DMS153 treated with DMSO at 0.1 percent for 48 hours (cell line): ENCODE measurements around the gene CALML6.

Experiments used
- DNase-seq: peaks from one replicate; lab custom pipeline; 2025; ENCODE audit not compliant: unreplicated experiment; lab: John Stamatoyannopoulos, UW

The CALML6 gene

DNA sequence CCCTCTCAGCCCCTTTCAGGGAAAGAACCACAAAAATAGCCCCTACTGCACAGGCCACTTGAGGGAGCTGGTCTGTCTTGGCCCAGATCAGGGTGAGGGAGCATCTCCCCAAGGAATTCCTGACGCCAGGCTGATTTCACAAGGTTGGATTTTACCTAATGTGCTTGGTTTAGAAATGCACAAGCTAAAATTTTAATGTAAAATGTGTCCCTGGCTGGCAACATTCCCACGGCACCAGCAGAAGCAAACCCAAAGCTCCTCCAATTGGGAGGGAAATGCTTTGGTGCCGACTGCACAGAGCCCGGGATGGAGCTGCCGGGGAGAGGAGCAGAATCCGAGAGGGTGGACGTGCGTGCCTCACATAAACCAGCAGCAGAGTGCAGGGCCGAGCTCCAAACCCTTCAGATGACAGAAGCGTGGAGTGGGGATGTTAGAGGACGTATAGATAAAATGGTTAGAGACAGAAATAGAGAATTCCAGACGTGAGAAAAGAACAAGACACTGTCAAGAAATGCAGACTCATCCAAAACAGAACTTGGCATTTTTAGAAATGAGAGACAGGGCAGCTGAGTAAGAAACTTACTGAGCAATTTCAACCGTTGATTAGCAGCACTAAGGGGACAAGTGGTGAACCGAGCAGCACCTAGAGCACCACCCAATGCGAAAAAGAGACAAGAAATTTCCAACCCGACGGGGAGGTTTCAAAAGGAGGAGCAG lies 45.6 kb downstream of the CALML6 start:
- no peak for DNase-seq

DNA sequence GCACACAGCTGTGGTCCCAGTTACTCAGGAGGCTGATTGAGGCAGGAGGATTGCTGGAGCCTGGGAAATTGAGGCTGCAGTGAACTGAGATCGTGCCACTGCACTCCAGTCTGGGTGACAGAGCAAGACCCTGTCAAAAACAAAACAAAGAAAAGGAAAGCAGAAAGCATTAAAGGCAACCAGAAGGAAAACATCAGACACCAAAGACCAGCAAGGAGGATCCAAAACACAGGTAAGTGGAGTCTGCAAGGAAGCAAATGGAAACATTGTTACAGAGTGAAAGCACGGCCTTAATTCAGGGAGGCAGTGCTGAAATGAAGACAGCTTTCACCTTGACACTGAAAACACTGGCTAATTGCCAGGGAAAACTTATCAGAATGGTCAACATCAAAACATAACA lies 47.7 kb downstream of the CALML6 start:
- DNase-seq: no peak

- DNase-seq: no peak
These were observed 48.5 kb downstream of the CALML6 start for GRCh38 chr1:1963570-1963969.

GRCh38 chr1:1964811-1965210 lies 49.8 kb downstream of the CALML6 start:
- no peak for DNase-seq

DNA sequence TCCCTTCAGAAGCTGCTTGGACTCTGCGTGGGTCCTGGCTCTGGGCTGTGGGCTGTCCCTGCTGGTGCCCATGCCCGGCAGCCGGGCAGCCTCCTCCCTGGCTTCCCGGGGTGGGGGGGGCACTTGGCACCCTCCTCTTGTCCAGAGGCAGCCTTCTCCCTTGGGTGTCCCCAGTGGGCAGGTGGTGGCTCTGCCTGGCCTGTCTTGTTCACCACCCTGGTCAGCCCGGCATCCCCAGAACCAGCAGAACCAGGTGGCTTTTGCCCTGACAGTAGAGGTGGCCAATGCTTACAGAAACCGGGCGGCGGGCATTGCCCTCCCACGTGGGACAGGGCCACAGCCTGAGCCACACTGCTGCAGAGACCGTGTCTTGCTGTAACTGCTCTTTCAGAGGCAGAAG lies 50.5 kb downstream of the CALML6 start:
- no peak for DNase-seq

GRCh38 chr1:1966071-1966740 lies 51.1 kb downstream of the CALML6 start:
- no peak for DNase-seq
